Spleen (tissue), 7 donors: ENCODE results near the gene RNF121.
"Not testable (repeated sequence)": the region's sequence is repeated elsewhere in the genome, so short reads cannot be mapped to it uniquely, and the experiment has no call there.

Experiments
- POLR2A ChIP-seq, 3 donors: fragments of 450-650 bp; IDR thresholded peaks; one replicate each; pipeline ENCODE4 v1.5.1; 2017; ENCODE audit warnings: antibody characterized with exemption in 3 of 3, mild to moderate bottlenecking in 1 of 3
- TF ChIP-seq, protein P1 (sequence below), 11 experiments: fragments of 200-600 bp in 7 of 11; fragments of 450-650 bp in 4 of 11; sonication (generic) in 4 of 11; IDR thresholded peaks in 8 of 11; conservative IDR thresholded peaks in 3 of 11; 1 replicate in 7 of 11; 2 replicates in 4 of 11; pipeline versions ENCODE4 v1.4.0 to v1.8.0; 2016 to 2021; ENCODE audit warnings: antibody characterized with exemption in 11 of 11, inconsistent platforms in 4 of 11, mild to moderate bottlenecking in 1 of 11
- donor health status: DM: no; HTN: no; CAD: no; lungs with moderate emphysema.
- donor health status: DM: no; HTN: no; CAD: no.
- donor health status: DM: no; HTN: no; CAD: no.

DNA sequence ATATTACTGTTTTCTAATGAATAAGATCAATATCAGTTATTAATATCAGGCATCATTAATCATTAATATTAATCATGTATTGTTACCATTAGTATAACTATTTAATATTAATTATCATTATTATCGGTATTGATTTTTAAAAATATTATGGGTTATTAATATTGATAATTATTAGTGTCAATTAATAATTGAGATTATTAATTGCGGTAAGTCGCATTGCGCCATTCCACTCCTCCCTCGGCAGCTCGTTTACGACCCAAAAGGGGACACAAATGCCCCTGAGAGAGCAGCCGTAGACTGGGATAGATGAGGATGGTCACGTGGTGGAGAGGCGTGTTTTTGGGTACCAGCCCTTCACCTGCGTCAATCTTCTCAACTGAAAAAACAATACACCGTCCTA lies 43.0 kb upstream of the RNF121 start:
- TF ChIP-seq, protein P1, sequence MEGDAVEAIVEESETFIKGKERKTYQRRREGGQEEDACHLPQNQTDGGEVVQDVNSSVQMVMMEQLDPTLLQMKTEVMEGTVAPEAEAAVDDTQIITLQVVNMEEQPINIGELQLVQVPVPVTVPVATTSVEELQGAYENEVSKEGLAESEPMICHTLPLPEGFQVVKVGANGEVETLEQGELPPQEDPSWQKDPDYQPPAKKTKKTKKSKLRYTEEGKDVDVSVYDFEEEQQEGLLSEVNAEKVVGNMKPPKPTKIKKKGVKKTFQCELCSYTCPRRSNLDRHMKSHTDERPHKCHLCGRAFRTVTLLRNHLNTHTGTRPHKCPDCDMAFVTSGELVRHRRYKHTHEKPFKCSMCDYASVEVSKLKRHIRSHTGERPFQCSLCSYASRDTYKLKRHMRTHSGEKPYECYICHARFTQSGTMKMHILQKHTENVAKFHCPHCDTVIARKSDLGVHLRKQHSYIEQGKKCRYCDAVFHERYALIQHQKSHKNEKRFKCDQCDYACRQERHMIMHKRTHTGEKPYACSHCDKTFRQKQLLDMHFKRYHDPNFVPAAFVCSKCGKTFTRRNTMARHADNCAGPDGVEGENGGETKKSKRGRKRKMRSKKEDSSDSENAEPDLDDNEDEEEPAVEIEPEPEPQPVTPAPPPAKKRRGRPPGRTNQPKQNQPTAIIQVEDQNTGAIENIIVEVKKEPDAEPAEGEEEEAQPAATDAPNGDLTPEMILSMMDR (IDR thresholded peaks at IDR 0.05 in 8 of 11, conservative IDR thresholded peaks at IDR 0.05 in 3 of 11), result not testable (repeated sequence)
- not testable (repeated sequence) for TF ChIP-seq POLR2A (IDR thresholded peaks at IDR 0.05)
